Cerebellar cortex (tissue), 1 donor: Measurements from ENCODE around the gene PSMA8.
"Not testable (repeated sequence)": the region's sequence is repeated elsewhere in the genome, so short reads cannot be mapped to it uniquely, and the experiment has no call there.

Source experiments
- DNase-seq: peaks from one replicate; pipeline ENCODE4 v3.0.0-alpha.2; 2015; ENCODE audit warnings: low spot score

The PSMA8 gene

DNA sequence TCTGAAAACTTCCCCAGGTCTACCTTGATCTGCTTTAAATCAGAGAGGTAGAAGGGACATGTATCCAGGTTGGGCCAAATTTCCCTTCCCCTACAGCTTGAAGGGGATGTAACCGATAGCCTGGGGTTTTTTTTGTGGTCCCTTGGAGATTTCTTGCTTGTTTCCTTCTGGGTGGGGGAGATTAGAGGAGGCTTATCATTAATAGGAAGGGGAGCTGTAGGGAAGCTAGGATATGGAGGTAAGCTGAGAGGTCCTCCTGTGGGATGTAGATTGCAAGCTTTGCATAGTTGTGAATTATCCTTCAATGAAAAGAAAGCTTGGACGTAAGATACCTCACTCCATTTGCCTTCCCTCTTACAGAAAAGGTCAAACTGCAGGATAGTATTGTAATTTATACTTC, 103.7 kb downstream of the PSMA8 start:
- not testable (repeated sequence) for DNase-seq

DNA sequence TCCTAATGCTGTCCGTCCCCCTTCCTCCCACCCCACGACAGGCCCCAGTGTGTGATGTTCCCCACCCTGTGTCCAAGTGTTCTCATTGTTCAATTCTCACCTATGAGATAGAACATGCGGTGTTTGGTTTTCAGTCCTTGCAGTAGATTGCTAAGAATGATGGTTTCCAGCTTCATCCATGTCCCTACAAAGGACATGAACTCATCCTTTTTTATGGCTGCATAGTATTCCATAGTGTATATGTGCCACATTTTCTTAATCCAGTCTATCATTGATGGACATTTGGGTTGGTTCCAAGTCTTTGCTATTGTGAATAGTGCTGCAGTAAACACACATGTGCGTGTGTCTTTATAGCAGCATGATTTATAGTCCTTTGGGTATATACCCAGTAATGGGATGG, 105.0 kb downstream of the PSMA8 start:
- DNase-seq = not testable (repeated sequence)

- DNase-seq = not testable (repeated sequence)
These were observed 108.7 kb downstream of the PSMA8 start for GRCh38 chr18:26242392-26242791.
